GM18511 (cell line): ENCODE measurements around the gene EIF3CL.
"Not testable (repeated sequence)": the region's sequence is repeated elsewhere in the genome, so short reads cannot be mapped to it uniquely, and the experiment has no call there.

Experiments
- ATAC-seq: cut with Tn5 transposase; IDR thresholded peaks from one replicate; pipeline ENCODE4 v1.9.1; 2021; ENCODE audit warnings: mild to moderate bottlenecking, moderate library complexity; ENCODE audit not compliant: unreplicated experiment

Gene EIF3CL

GRCh38 chr16:28364268-28365173 lies 39.1 kb downstream of the EIF3CL start:
- peak; percentile 99 for ATAC-seq

DNA sequence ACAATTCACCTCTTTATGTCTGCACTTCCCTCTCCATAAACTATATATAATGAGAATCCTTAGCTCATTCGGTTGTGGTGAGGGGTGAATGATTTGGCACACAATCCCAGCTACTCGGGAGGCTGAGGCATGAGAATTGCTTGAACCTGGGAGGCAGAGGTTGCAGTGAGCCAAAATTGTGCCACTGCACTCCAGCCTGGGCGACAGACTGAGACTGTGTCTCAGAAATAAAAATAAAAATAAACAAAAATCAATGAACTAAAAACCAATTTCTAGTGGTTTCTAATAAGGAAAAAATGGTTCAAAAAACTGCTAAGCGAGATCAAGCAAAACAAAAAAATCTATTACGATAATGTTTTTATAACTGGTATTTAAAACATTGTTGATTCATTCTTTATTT lies 40.2 kb downstream of the EIF3CL start, which contains the start of gene NPIPB6:
TSS of gene NPIPB6 (minus strand) at position 101 of the 400 bp plus-strand sequence. CDS start 686 bp downstream, outside the sequence.
- ATAC-seq: not testable (repeated sequence)

DNA sequence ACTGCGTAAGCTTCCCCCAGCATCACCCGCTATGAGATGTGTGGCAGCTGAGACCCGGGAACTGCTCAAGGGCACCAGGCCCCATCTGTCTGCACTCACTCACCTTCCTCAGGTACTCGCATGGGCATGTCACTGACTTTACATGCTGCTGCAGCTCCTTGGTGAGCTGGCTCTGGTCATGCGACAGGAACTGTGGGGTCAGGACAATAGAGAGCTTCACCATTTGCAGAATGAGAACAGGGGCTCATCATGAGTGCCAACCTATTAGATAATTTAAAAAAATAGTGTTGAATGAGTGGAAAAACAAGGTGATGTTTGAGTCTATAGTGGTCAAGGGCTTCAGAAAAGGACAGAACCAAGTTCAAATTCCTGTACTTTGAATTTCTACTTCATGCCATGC lies 41.0 kb downstream of the EIF3CL start:
- not testable (repeated sequence) for ATAC-seq

GRCh38 chr16:28338230-28338629 lies 65.4 kb downstream of the EIF3CL start:
- not testable (repeated sequence) for ATAC-seq

DNA sequence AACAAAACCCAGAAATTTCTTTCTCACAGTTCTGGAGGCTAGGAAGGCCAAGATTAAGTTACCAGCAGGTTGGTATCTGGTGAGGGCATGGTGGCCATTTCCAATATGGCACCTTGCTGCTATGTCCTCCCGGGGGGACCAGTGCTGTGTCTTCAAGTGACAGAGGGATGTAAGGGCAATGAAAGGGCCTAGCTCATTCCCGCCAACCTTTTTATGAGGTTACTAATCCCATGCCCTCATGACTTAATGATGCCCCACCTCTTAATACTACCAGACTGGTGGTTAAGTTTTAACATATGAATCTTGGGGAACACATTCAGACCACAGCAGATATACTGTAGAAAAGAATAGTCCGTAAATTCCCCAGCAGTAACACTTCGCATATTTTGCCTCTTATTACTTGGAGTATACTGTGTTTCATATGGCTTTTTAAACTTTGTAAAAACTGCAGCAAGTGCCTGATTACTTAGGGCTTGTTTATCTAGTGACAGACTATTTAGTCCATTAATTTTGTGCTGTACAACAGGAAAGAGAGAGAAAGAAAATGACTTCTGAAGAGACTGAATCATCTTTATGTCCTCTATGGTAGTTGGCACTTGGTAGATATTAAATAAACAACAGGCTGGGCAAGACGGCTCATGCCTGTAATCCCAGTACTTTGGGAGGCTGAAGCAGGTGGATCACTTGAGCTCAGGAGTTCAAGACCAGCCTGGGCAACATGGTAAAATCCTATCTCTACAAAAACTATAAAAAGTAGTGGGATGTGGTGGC lies 66.5 kb downstream of the EIF3CL start:
- ATAC-seq: not testable (repeated sequence)

GRCh38 chr16:28335678-28336077 lies 68.0 kb downstream of the EIF3CL start:
- ATAC-seq: not testable (repeated sequence)

GRCh38 chr16:28332632-28333031 lies 71.0 kb downstream of the EIF3CL start:
- not testable (repeated sequence) for ATAC-seq

DNA sequence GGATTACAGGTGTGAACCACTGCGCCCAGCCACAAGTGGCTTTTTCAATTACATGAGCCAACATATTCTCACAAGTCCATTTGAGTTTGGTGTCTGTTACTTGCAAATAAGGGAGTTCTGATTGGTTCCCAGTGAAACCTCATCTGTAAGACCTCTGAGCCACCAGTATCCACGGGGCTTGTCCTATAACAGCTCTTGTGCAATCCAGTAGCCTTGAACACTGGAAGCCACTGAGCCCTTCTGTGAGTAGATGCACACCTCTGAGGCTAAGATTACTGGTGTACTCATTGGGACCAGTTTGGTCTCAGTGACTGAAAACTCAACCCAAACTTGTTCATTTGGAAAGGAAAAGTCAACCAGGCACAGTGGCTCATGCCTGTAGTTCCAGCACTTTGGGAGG lies 72.7 kb downstream of the EIF3CL start:
- ATAC-seq: not testable (repeated sequence)

DNA sequence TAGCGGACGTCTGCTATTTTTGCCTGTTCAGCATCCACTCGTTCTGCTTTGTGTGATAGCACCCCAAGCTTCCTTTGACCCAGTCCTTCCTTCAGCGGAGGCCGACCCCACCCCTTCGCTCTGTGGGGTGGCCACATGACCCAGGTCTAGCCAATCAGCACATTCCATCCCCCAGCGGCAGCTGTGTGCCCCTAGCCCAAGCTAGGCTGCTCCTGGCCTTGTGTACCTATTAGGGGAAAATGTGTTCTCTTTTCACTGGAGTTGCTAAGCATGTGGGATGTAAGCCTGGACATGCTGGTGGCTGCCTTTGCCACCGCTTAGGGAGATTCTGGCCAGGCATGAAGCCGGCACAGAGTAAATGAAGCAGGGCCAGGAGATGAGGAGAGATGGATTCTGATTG lies 73.4 kb downstream of the EIF3CL start:
- not testable (repeated sequence) for ATAC-seq
